Neutrophil (primary cell): ENCODE measurements around the gene CBX5.

Source experiments
- H3K27ac ChIP-seq: fragments of 200-600 bp; sonication (generic); 2 replicates; pipeline ENCODE4 v1.5.1; 2016; ENCODE audit warnings: mild to moderate bottlenecking, moderate library complexity
- H3K27me3 ChIP-seq: fragments of 200-600 bp; sonication (generic); 2 replicates; pipeline ENCODE4 v1.6.0; 2016; ENCODE audit warnings: mild to moderate bottlenecking
- H3K36me3 ChIP-seq: fragments of 200-600 bp; sonication (generic); 2 replicates; pipeline ENCODE4 v1.5.1; 2017
- H3K4me1 ChIP-seq, 2 experiments: fragments of 200-600 bp in 1 of 2; sonication (generic) in 1 of 2; 1 replicate in 1 of 2; 2 replicates in 1 of 2; pipeline versions ENCODE4 v1.5.1 to v1.6.1; 2013 to 2016; ENCODE audit warnings: low read depth in 1 of 2, low read length in 1 of 2, mild to moderate bottlenecking in 1 of 2, moderate library complexity in 1 of 2; ENCODE audit not compliant: control insufficient read depth in 1 of 2, insufficient read depth in 1 of 2
- H3K4me3 ChIP-seq, 2 experiments: fragments of 200-600 bp in 1 of 2; sonication (generic) in 1 of 2; 1 replicate in 1 of 2; 2 replicates in 1 of 2; pipeline ENCODE4 v1.5.1; 2013 to 2016; ENCODE audit warnings: low read depth in 1 of 2, low read length in 1 of 2, mild to moderate bottlenecking in 1 of 2, moderate library complexity in 1 of 2
- H3K9me3 ChIP-seq: fragments of 200-600 bp; sonication (generic); 2 replicates; pipeline ENCODE4 v1.5.1; 2016
- CTCF ChIP-seq: fragments of 200-600 bp; sonication (generic); IDR thresholded peaks from 2 replicates; pipeline ENCODE4 v1.5.1; 2016; ENCODE audit warnings: antibody characterized with exemption

The CBX5 gene

GRCh38 chr12:54280468-54281260 is 742 bp upstream of the CBX5 start, which contains the start of gene HNRNPA1:
HNRNPA1 (plus strand) TSS chr12:54280726; CDS start chr12:54280808, 82 bp downstream.
- H3K4me3 ChIP-seq, result peak within 1 kb of the TSS; percentile 84 to 93
- peaks cover 34% of the 10 kb centered on the region for H3K36me3 ChIP-seq
- peak within 1 kb of the TSS; percentile 86 for H3K27ac ChIP-seq
- no peaks in the 10 kb centered on the region for H3K9me3 ChIP-seq
- H3K4me1 ChIP-seq, result peaks cover 77 to 79% of the 10 kb centered on the region in 2 experiments
- TF ChIP-seq CTCF, result no peak
- H3K27me3 ChIP-seq, result no peaks in the 10 kb centered on the region

- Histone ChIP-seq H3K27ac (peak overlapping the region; percentile 86), H3K36me3 (peaks cover 22% of the 10 kb centered on the region), H3K9me3 (no peaks in the 10 kb centered on the region), H3K4me1 (peaks cover 65 to 66% of the 10 kb centered on the region in 2 experiments), H3K27me3 (no peaks in the 10 kb centered on the region), H3K4me3 (peak overlapping the region; percentile 84 to 93)
- TF ChIP-seq CTCF, result no peak
Measured at GRCh38 chr12:54279227-54279631, 693 bp downstream of the CBX5 start.

- no peak overlapping the region for H3K4me3 ChIP-seq
- peaks cover 51 to 52% of the 10 kb centered on the region in 2 experiments for H3K4me1 ChIP-seq
Measured at GRCh38 chr12:54277823-54278276, 2.1 kb downstream of the CBX5 start.

GRCh38 chr12:54276368-54276767 is 3.6 kb downstream of the CBX5 start:
- H3K36me3 ChIP-seq, result no peaks in the 10 kb centered on the region
- peaks cover 36 to 37% of the 10 kb centered on the region in 2 experiments for H3K4me1 ChIP-seq
- no peak for TF ChIP-seq CTCF
- no peaks in the 10 kb centered on the region for H3K27me3 ChIP-seq
- H3K27ac ChIP-seq, result no peak overlapping the region
- H3K9me3 ChIP-seq, result no peaks in the 10 kb centered on the region
- H3K4me3 ChIP-seq, result no peak overlapping the region

More at GRCh38 chr12:54277823-54278276, 2.1 kb downstream of the CBX5 start:
- peaks cover 8% of the 10 kb centered on the region for H3K36me3 ChIP-seq
- H3K27me3 ChIP-seq, result no peaks in the 10 kb centered on the region
- TF ChIP-seq CTCF, result no peak
- H3K27ac ChIP-seq, result peak overlapping the region; percentile 86
- no peaks in the 10 kb centered on the region for H3K9me3 ChIP-seq

- Histone ChIP-seq H3K4me1 (peaks cover 21 to 22% of the 10 kb centered on the region in 2 experiments), H3K27ac (no peak overlapping the region), H3K27me3 (no peaks in the 10 kb centered on the region), H3K9me3 (no peaks in the 10 kb centered on the region), H3K36me3 (no peaks in the 10 kb centered on the region), H3K4me3 (no peak overlapping the region)
- no peak for TF ChIP-seq CTCF
Measured at GRCh38 chr12:54273981-54274380, 5.9 kb downstream of the CBX5 start.
